Measurements from ENCODE around the gene SERPINA1.

- TF ChIP-seq, protein P1, sequence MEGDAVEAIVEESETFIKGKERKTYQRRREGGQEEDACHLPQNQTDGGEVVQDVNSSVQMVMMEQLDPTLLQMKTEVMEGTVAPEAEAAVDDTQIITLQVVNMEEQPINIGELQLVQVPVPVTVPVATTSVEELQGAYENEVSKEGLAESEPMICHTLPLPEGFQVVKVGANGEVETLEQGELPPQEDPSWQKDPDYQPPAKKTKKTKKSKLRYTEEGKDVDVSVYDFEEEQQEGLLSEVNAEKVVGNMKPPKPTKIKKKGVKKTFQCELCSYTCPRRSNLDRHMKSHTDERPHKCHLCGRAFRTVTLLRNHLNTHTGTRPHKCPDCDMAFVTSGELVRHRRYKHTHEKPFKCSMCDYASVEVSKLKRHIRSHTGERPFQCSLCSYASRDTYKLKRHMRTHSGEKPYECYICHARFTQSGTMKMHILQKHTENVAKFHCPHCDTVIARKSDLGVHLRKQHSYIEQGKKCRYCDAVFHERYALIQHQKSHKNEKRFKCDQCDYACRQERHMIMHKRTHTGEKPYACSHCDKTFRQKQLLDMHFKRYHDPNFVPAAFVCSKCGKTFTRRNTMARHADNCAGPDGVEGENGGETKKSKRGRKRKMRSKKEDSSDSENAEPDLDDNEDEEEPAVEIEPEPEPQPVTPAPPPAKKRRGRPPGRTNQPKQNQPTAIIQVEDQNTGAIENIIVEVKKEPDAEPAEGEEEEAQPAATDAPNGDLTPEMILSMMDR (conservative IDR thresholded peaks at IDR 0.05; ENCODE audit: low read depth, low read length) = no peak
- no peak for TF ChIP-seq EZH2 (IDR thresholded peaks at IDR 0.05; ENCODE audit: low read length, unreplicated experiment)
Measured at GRCh38 chr14:94346841-94347240, 41.6 kb downstream of the SERPINA1 start.
